ENCODE data around the gene JUP. TPM values are rescaled to one million over a fixed set of nuclear protein-coding genes. Genes with fewer than 3 reads are reported as not detected.
A peak's percentile ranks its signal among the peaks of the same experiment; 100 is the strongest.

JUP gene
- total RNA-seq, 1 experiment from 2014 or later, result 132 TPM

DNA sequence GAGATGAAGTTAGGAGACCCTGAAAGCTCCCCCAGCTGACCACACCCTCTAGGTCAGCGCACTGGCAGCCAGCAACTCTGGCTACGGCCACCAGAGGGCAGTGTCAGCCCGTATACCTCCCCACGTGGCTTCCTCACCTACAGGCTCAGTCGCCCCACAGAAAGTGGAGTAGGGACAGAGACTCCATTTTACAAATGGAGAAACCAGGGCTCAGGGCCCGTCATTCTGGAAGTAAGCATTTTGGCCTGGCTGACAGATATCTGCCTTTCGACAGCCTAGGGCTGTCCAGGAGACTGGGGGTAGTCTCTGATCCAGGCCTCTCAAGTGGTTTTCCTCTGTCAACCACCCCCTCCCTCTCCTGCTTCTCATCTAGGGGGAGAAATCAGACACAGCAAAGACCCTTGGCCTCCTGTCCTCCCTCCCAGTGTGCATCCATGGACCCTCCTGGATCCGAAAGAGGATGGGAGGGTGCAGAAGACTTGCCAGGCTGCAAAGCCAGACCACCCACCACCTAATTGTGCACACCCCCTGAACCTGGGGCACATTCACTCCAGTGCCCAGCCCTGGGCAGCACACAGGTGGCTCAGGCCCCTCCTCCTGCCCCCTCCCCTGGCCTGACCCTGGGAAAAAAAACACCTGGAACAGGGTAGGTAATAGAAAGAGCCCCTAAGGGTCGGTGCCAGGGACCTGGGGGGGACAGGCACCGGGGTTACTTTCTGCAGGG is 48.3 kb downstream of the JUP start:
- Histone ChIP-seq H3K4me3 (ENCODE audit: low read length) (no peak overlapping the region), H3K79me2 (ENCODE audit: low read length) (no peaks in the 10 kb centered on the region), H3F3A (ENCODE audit: low read length, unreplicated experiment) (no peaks in the 10 kb centered on the region), H3K27me3 (ENCODE audit: low read length) (no peaks in the 10 kb centered on the region), H3K4me1 (ENCODE audit: insufficient read depth, low read length) (peaks cover 31% of the 10 kb centered on the region), H3K27ac (ENCODE audit: low read length) (peak overlapping the region; percentile 91), H4K20me1 (ENCODE audit: low read length) (no peaks in the 10 kb centered on the region), H3K36me3 (ENCODE audit: low read depth, low read length) (no peaks in the 10 kb centered on the region), H2AFZ (ENCODE audit: low read length) (peak overlapping the region; percentile 54), H3K9me2 (replicated peaks; ENCODE audit: low read length) (no peaks in the 10 kb centered on the region), H3K9me3 (ENCODE audit: low read length) (no peaks in the 10 kb centered on the region), H3K9ac (ENCODE audit: low read length) (peak overlapping the region; percentile 58), H3K4me2 (ENCODE audit: low read length) (peak overlapping the region; percentile 43)
- POLR2A ChIA-PET (ENCODE audit: unreplicated experiment), result interaction anchor here (0.7 kb wide), 1 partner anchor 48 kb away, joined by 3 read pairs; no protein-coding TSS in a partner anchor
- ATAC-seq (peak; percentile 54), DNase-seq (peak; percentile 86)
- TF ChIP-seq, protein P1, sequence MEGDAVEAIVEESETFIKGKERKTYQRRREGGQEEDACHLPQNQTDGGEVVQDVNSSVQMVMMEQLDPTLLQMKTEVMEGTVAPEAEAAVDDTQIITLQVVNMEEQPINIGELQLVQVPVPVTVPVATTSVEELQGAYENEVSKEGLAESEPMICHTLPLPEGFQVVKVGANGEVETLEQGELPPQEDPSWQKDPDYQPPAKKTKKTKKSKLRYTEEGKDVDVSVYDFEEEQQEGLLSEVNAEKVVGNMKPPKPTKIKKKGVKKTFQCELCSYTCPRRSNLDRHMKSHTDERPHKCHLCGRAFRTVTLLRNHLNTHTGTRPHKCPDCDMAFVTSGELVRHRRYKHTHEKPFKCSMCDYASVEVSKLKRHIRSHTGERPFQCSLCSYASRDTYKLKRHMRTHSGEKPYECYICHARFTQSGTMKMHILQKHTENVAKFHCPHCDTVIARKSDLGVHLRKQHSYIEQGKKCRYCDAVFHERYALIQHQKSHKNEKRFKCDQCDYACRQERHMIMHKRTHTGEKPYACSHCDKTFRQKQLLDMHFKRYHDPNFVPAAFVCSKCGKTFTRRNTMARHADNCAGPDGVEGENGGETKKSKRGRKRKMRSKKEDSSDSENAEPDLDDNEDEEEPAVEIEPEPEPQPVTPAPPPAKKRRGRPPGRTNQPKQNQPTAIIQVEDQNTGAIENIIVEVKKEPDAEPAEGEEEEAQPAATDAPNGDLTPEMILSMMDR (conservative IDR thresholded peaks at IDR 0.05; ENCODE audit: low read depth, low read length), result peak; percentile 89
- TF ChIP-seq EZH2phosphoT487 (IDR thresholded peaks at IDR 0.05; ENCODE audit: borderline replicate concordance, low read length), result no peak
- CTCF ChIA-PET, result interaction anchor here (0.5 to 1.1 kb wide), 2 partner anchors 62 to 63 kb away, joined by 3 to 6 read pairs; no protein-coding TSS in a partner anchor
- BruUV-seq (replicated peaks), result no TSS peak
- intact Hi-C loops (cut with micrococcal nuclease), result loop anchor here (1.0 to 5.0 kb wide), 3 partner anchors 35 to 129 kb away; partner anchors contain the start of gene KLHL11

DNA sequence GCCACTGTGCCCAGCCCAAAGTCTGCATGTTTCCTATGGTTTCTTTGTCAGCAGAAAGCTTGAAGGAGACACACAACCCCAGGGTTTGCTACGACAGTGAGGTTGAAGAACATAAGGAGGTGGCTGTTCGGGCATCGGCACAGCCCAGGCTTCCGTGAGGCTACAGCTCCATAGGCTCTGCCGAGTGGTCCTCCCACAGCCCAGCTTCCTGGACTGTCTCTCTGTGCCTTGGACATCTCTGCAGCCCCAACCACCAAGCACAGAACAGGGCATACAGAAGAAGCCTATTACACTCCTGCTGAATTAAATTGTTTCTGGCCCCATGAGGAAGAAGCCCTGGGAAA is 48.9 kb downstream of the JUP start:
- Histone ChIP-seq H3K9me3 (ENCODE audit: low read length) (no peaks in the 10 kb centered on the region), H3K4me2 (ENCODE audit: low read length) (peak overlapping the region; percentile 43; the same call in 1 of the 2 replicates), H3K27me3 (ENCODE audit: low read length) (no peaks in the 10 kb centered on the region), H3K79me2 (ENCODE audit: low read length) (no peaks in the 10 kb centered on the region), H3F3A (ENCODE audit: low read length, unreplicated experiment) (no peaks in the 10 kb centered on the region), H3K27ac (ENCODE audit: low read length) (no peak overlapping the region), H3K4me3 (ENCODE audit: low read length) (no peak overlapping the region), H3K9me2 (replicated peaks; ENCODE audit: low read length) (no peaks in the 10 kb centered on the region), H4K20me1 (ENCODE audit: low read length) (no peaks in the 10 kb centered on the region), H3K9ac (ENCODE audit: low read length) (no peak overlapping the region), H3K4me1 (ENCODE audit: insufficient read depth, low read length) (peaks cover 31% of the 10 kb centered on the region), H2AFZ (ENCODE audit: low read length) (0 out of 2 replicates have a peak overlapping the region, but pooled peaks have one; percentile 54), H3K36me3 (ENCODE audit: low read depth, low read length) (no peaks in the 10 kb centered on the region)
- DNase-seq (no peak), ATAC-seq (peak; percentile 18)
- BruUV-seq (replicated peaks), result no TSS peak
- intact Hi-C loops (cut with micrococcal nuclease), result loop anchor here (1.0 to 5.0 kb wide), 3 partner anchors 36 to 130 kb away; partner anchors contain the start of gene KLHL11
- TF ChIP-seq, protein P1 (conservative IDR thresholded peaks at IDR 0.05; ENCODE audit: low read depth, low read length), result no peak
- no peak for TF ChIP-seq EZH2 (IDR thresholded peaks at IDR 0.05; ENCODE audit: low read length, unreplicated experiment)
- TF ChIP-seq EZH2phosphoT487 (IDR thresholded peaks at IDR 0.05; ENCODE audit: borderline replicate concordance, low read length), result no peak
- ChIA-PET CTCF (interaction anchor here (0.5 to 1.1 kb wide), 2 partner anchors 63 to 64 kb away, joined by 3 to 6 read pairs; no protein-coding TSS in a partner anchor), POLR2A (ENCODE audit: unreplicated experiment) (interaction anchor here (0.7 to 1.0 kb wide), 2 partner anchors 48 to 59 kb away, joined by 3 to 9 read pairs; no protein-coding TSS in a partner anchor)
